GM12892 (cell line): ENCODE measurements around the gene MATN1.

Experiments
- POLR2A ChIP-seq: IDR thresholded peaks from 2 replicates; pipeline ENCODE4 v1.6.1; 2011; ENCODE audit warnings: low read depth, low read length, control low read depth
- POLR2AphosphoS5 ChIP-seq: IDR thresholded peaks from 2 replicates; pipeline ENCODE4 v1.6.1; 2011; ENCODE audit warnings: low read depth, low read length, control low read depth
- TAF1 ChIP-seq: IDR thresholded peaks from 2 replicates; pipeline ENCODE4 v1.6.1; 2011; ENCODE audit warnings: low read depth, mild to moderate bottlenecking, control low read depth, low read length, borderline replicate concordance

GRCh38 chr1:30721812-30722537 is 1.4 kb downstream of the MATN1 start:
- TF ChIP-seq POLR2A (no peak), TAF1 (no peak), POLR2AphosphoS5 (no peak)
